ENCODE data around the gene GGN.

GGN gene

GRCh38 chr19:38391911-38392464 is 4.2 kb upstream of the GGN start:
- peaks cover 51% of the 10 kb centered on the region for H3K27me3 ChIP-seq (ENCODE audit: control insufficient read depth, insufficient read depth, low read length)
- no peak overlapping the region for H3K4me3 ChIP-seq (ENCODE audit: low read length)
- no peaks in the 10 kb centered on the region for H3K9me3 ChIP-seq (ENCODE audit: control insufficient read depth, low read length)
- H3K4me1 ChIP-seq (ENCODE audit: control insufficient read depth, insufficient read depth, low read length), result peaks cover 35% of the 10 kb centered on the region
- no peaks in the 10 kb centered on the region for H3K36me3 ChIP-seq (ENCODE audit: control insufficient read depth, insufficient read depth, low read length)
- no peak overlapping the region for H3K9ac ChIP-seq (ENCODE audit: low read length)

- Histone ChIP-seq H3K9ac (ENCODE audit: low read length) (no peak overlapping the region), H3K4me3 (ENCODE audit: low read length) (no peak overlapping the region), H3K4me1 (ENCODE audit: control insufficient read depth, insufficient read depth, low read length) (peaks cover 41% of the 10 kb centered on the region), H3K9me3 (ENCODE audit: control insufficient read depth, low read length) (no peaks in the 10 kb centered on the region), H3K27me3 (ENCODE audit: control insufficient read depth, insufficient read depth, low read length) (peaks cover 45% of the 10 kb centered on the region), H3K36me3 (ENCODE audit: control insufficient read depth, insufficient read depth, low read length) (no peaks in the 10 kb centered on the region)
Observed at GRCh38 chr19:38389957-38390924, 2.4 kb upstream of the GGN start.

- H3K9ac ChIP-seq (ENCODE audit: low read length), result peak overlapping the region; percentile 41
- peaks cover 36% of the 10 kb centered on the region for H3K27me3 ChIP-seq (ENCODE audit: control insufficient read depth, insufficient read depth, low read length)
- H3K9me3 ChIP-seq (ENCODE audit: control insufficient read depth, low read length), result no peaks in the 10 kb centered on the region
- H3K4me3 ChIP-seq (ENCODE audit: low read length), result peak overlapping the region; percentile 4
- peaks cover 32% of the 10 kb centered on the region for H3K4me1 ChIP-seq (ENCODE audit: control insufficient read depth, insufficient read depth, low read length)
- no peaks in the 10 kb centered on the region for H3K36me3 ChIP-seq (ENCODE audit: control insufficient read depth, insufficient read depth, low read length)
Observed at GRCh38 chr19:38389101-38389925, 1.5 kb upstream of the GGN start.

GRCh38 chr19:38388349-38389100 is 691 bp upstream of the GGN start, which contains the start of gene SPRED3:
Gene SPRED3 (plus strand): TSS chr19:38388697. CDS start chr19:38390303, 1,606 bp downstream.
- no peaks in the 10 kb centered on the region for H3K36me3 ChIP-seq (ENCODE audit: control insufficient read depth, insufficient read depth, low read length)
- peaks cover 31% of the 10 kb centered on the region for H3K27me3 ChIP-seq (ENCODE audit: control insufficient read depth, insufficient read depth, low read length)
- no peaks in the 10 kb centered on the region for H3K9me3 ChIP-seq (ENCODE audit: control insufficient read depth, low read length)
- peaks cover 25% of the 10 kb centered on the region for H3K4me1 ChIP-seq (ENCODE audit: control insufficient read depth, insufficient read depth, low read length)
- H3K9ac ChIP-seq (ENCODE audit: low read length), result peak within 1 kb of the TSS; percentile 53
- peak within 1 kb of the TSS; percentile 28 for H3K4me3 ChIP-seq (ENCODE audit: low read length)

GRCh38 chr19:38386971-38387549 is 774 bp downstream of the GGN start:
- no peaks in the 10 kb centered on the region for H3K9me3 ChIP-seq (ENCODE audit: control insufficient read depth, low read length)
- peaks cover 8% of the 10 kb centered on the region for H3K36me3 ChIP-seq (ENCODE audit: control insufficient read depth, insufficient read depth, low read length)
- peak overlapping the region; percentile 53 for H3K9ac ChIP-seq (ENCODE audit: low read length)
- H3K4me3 ChIP-seq (ENCODE audit: low read length), result peak overlapping the region; percentile 28
- peaks cover 25% of the 10 kb centered on the region for H3K4me1 ChIP-seq (ENCODE audit: control insufficient read depth, insufficient read depth, low read length)
- peaks cover 31% of the 10 kb centered on the region for H3K27me3 ChIP-seq (ENCODE audit: control insufficient read depth, insufficient read depth, low read length)

- Histone ChIP-seq H3K9ac (ENCODE audit: low read length) (no peak overlapping the region), H3K4me3 (ENCODE audit: low read length) (no peak overlapping the region), H3K9me3 (ENCODE audit: control insufficient read depth, low read length) (no peaks in the 10 kb centered on the region), H3K27me3 (ENCODE audit: control insufficient read depth, insufficient read depth, low read length) (peaks cover 31% of the 10 kb centered on the region), H3K4me1 (ENCODE audit: control insufficient read depth, insufficient read depth, low read length) (peaks cover 25% of the 10 kb centered on the region), H3K36me3 (ENCODE audit: control insufficient read depth, insufficient read depth, low read length) (peaks cover 15% of the 10 kb centered on the region)
Observed at GRCh38 chr19:38386300-38386970, 1.4 kb downstream of the GGN start.

GRCh38 chr19:38385804-38386257 is 2.0 kb downstream of the GGN start:
- no peaks in the 10 kb centered on the region for H3K9me3 ChIP-seq (ENCODE audit: control insufficient read depth, low read length)
- peaks cover 31% of the 10 kb centered on the region for H3K27me3 ChIP-seq (ENCODE audit: control insufficient read depth, insufficient read depth, low read length)

GRCh38 chr19:38385057-38385803 is 2.6 kb downstream of the GGN start:
- Histone ChIP-seq H3K4me1 (ENCODE audit: control insufficient read depth, insufficient read depth, low read length) (peaks cover 25% of the 10 kb centered on the region), H3K4me3 (ENCODE audit: low read length) (no peak overlapping the region), H3K36me3 (ENCODE audit: control insufficient read depth, insufficient read depth, low read length) (peaks cover 18% of the 10 kb centered on the region), H3K27me3 (ENCODE audit: control insufficient read depth, insufficient read depth, low read length) (peaks cover 31% of the 10 kb centered on the region), H3K9ac (ENCODE audit: low read length) (no peak overlapping the region), H3K9me3 (ENCODE audit: control insufficient read depth, low read length) (no peaks in the 10 kb centered on the region)

More at GRCh38 chr19:38385804-38386257, 2.0 kb downstream of the GGN start:
- Histone ChIP-seq H3K36me3 (ENCODE audit: control insufficient read depth, insufficient read depth, low read length) (peaks cover 18% of the 10 kb centered on the region), H3K4me3 (ENCODE audit: low read length) (no peak overlapping the region), H3K9ac (ENCODE audit: low read length) (no peak overlapping the region), H3K4me1 (ENCODE audit: control insufficient read depth, insufficient read depth, low read length) (peaks cover 25% of the 10 kb centered on the region)

GRCh38 chr19:38384209-38385027 is 3.4 kb downstream of the GGN start:
- Histone ChIP-seq H3K27me3 (ENCODE audit: control insufficient read depth, insufficient read depth, low read length) (peaks cover 27% of the 10 kb centered on the region), H3K36me3 (ENCODE audit: control insufficient read depth, insufficient read depth, low read length) (peaks cover 19% of the 10 kb centered on the region), H3K4me3 (ENCODE audit: low read length) (no peak overlapping the region), H3K9me3 (ENCODE audit: control insufficient read depth, low read length) (no peaks in the 10 kb centered on the region), H3K9ac (ENCODE audit: low read length) (no peak overlapping the region), H3K4me1 (ENCODE audit: control insufficient read depth, insufficient read depth, low read length) (peaks cover 25% of the 10 kb centered on the region)

Measured in mucosa of stomach (tissue), 1 donor.